ENCODE measurements around the gene PLXNA4.

GRCh38 chr7:132112657-132113056, 463.6 kb downstream of the PLXNA4 start:
- no peak for TF ChIP-seq CTCF (IDR thresholded peaks at IDR 0.05)
- no peak for TF ChIP-seq POLR2A (IDR thresholded peaks at IDR 0.05)
